Chondrocyte (in vitro differentiated cells): ENCODE results near the gene SLC22A4. TPM values are rescaled to one million over a fixed set of nuclear protein-coding genes. Genes with fewer than 3 reads are reported as not detected.

Experiments
- DNase-seq: peaks from one replicate; pipeline ENCODE4 v3.0.0; 2021; ENCODE audit warnings: mixed read lengths, low spot score
- H3K27ac Mint-ChIP-seq: one replicate; pipeline ENCODE4 v1.8.0; 2021; ENCODE audit warnings: mild to moderate bottlenecking, moderate library complexity, mixed read lengths; ENCODE audit not compliant: unreplicated experiment
- H3K27me3 Mint-ChIP-seq: 2 replicates; pipeline ENCODE4 v1.8.0; 2021; ENCODE audit warnings: low read depth, mixed read lengths
- H3K36me3 Mint-ChIP-seq: 2 replicates; pipeline ENCODE4 v1.8.0; 2021; ENCODE audit warnings: low read depth, mixed read lengths
- H3K4me1 Mint-ChIP-seq: 2 replicates; pipeline ENCODE4 v1.8.0; 2021; ENCODE audit warnings: low read depth, mild to moderate bottlenecking, mixed read lengths
- H3K4me3 Mint-ChIP-seq: one replicate; pipeline ENCODE4 v1.8.0; 2021; ENCODE audit warnings: mild to moderate bottlenecking, moderate library complexity, mixed read lengths; ENCODE audit not compliant: unreplicated experiment
- H3K9me3 Mint-ChIP-seq: 2 replicates; pipeline ENCODE4 v1.8.0; 2021; ENCODE audit warnings: low read depth, mixed read lengths
- CTCF ChIP-seq: fragments of 200-600 bp; sonication (generic); IDR thresholded peaks from 2 replicates; pipeline ENCODE4 v1.5.0; 2021; ENCODE audit warnings: antibody characterized with exemption, mild to moderate bottlenecking, moderate library complexity
- total RNA-seq: library from RNA; stranded (reverse); gene quantifications from 3 replicates; pipeline ENCODE4 v1.2.1, GENCODE V29; 2021

The SLC22A4 gene
- total RNA-seq, 1 donor from 2014 or later, result 4.2 TPM

GRCh38 chr5:132271251-132272246 is 22.6 kb upstream of the SLC22A4 start:
- TF ChIP-seq CTCF, result no peak
- Mint-ChIP-seq H3K27ac (no peak overlapping the region), H3K36me3 (peaks cover 26% of the 10 kb centered on the region), H3K9me3 (no peaks in the 10 kb centered on the region), H3K4me3 (no peak overlapping the region), H3K27me3 (no peaks in the 10 kb centered on the region), H3K4me1 (peaks cover 14% of the 10 kb centered on the region)
- DNase-seq, result no peak

- DNase-seq, result no peak
- H3K4me3 Mint-ChIP-seq, result no peak overlapping the region
- peak; percentile 91 for TF ChIP-seq CTCF
- peaks cover 12% of the 10 kb centered on the region for H3K4me1 Mint-ChIP-seq
- peaks cover 21% of the 10 kb centered on the region for H3K36me3 Mint-ChIP-seq
- no peaks in the 10 kb centered on the region for H3K27me3 Mint-ChIP-seq
- H3K9me3 Mint-ChIP-seq, result no peaks in the 10 kb centered on the region
- no peak overlapping the region for H3K27ac Mint-ChIP-seq
Measured at GRCh38 chr5:132272311-132273210, 21.6 kb upstream of the SLC22A4 start.

- no peak overlapping the region for H3K4me3 Mint-ChIP-seq
- no peaks in the 10 kb centered on the region for H3K27me3 Mint-ChIP-seq
- no peak for TF ChIP-seq CTCF
- no peak overlapping the region for H3K27ac Mint-ChIP-seq
- H3K9me3 Mint-ChIP-seq, result no peaks in the 10 kb centered on the region
- DNase-seq, result no peak
- peaks cover 18% of the 10 kb centered on the region for H3K36me3 Mint-ChIP-seq
- H3K4me1 Mint-ChIP-seq, result peaks cover 11% of the 10 kb centered on the region
Measured at GRCh38 chr5:132273631-132274030, 20.6 kb upstream of the SLC22A4 start.

GRCh38 chr5:132274050-132274792 is 20.0 kb upstream of the SLC22A4 start:
- TF ChIP-seq CTCF, result no peak
- no peaks in the 10 kb centered on the region for H3K27me3 Mint-ChIP-seq
- H3K4me3 Mint-ChIP-seq, result no peak overlapping the region
- no peaks in the 10 kb centered on the region for H3K9me3 Mint-ChIP-seq
- no peak for DNase-seq
- H3K27ac Mint-ChIP-seq, result no peak overlapping the region
- H3K36me3 Mint-ChIP-seq, result peaks cover 18% of the 10 kb centered on the region
- peaks cover 5% of the 10 kb centered on the region for H3K4me1 Mint-ChIP-seq
